Measurements from ENCODE around the gene KLF2.

KLF2 gene

GRCh38 chr19:16377521-16377920 is 52.9 kb downstream of the KLF2 start:
- no peak for DNase-seq (ENCODE audit: low spot score)

Data from globus pallidus (tissue), 1 donor.